Progenitor cell of endocrine pancreas (in vitro differentiated cells): ENCODE measurements around the gene IER5L. TPM values are rescaled to one million over a fixed set of nuclear protein-coding genes. Genes with fewer than 3 reads are reported as not detected.

Experiments used
- DNase-seq: peaks from one replicate; pipeline ENCODE4 v3.0.0; 2021; ENCODE audit warnings: low spot score; ENCODE audit not compliant: unreplicated experiment
- H3K27ac Mint-ChIP-seq: 2 replicates; pipeline ENCODE4 v1.8.0; 2021; ENCODE audit warnings: mild to moderate bottlenecking, moderate library complexity, mixed read lengths
- H3K27me3 Mint-ChIP-seq: 2 replicates; pipeline ENCODE4 v1.8.0; 2021; ENCODE audit warnings: mixed read lengths
- H3K36me3 Mint-ChIP-seq: 2 replicates; pipeline ENCODE4 v1.8.0; 2022; ENCODE audit warnings: mixed read lengths; ENCODE audit not compliant: insufficient read depth
- H3K4me1 Mint-ChIP-seq: 2 replicates; pipeline ENCODE4 v1.8.0; 2021; ENCODE audit warnings: low read depth, mixed read lengths
- H3K4me3 Mint-ChIP-seq: 2 replicates; pipeline ENCODE4 v1.8.0; 2021; ENCODE audit warnings: low read depth, mild to moderate bottlenecking, moderate library complexity, mixed read lengths
- H3K9me3 Mint-ChIP-seq: 2 replicates; pipeline ENCODE4 v1.8.0; 2021; ENCODE audit warnings: low read depth, mixed read lengths
- total RNA-seq: library from RNA; stranded (reverse); gene quantifications from 2 replicates; pipeline ENCODE4 v1.2.1, GENCODE V29; 2021
- TF ChIP-seq, protein P1 (sequence below): fragments of 200-600 bp; sonication (generic); IDR thresholded peaks from one replicate; pipeline ENCODE4 v1.5.0; 2021; ENCODE audit warnings: antibody characterized with exemption, mild to moderate bottlenecking; ENCODE audit not compliant: unreplicated experiment

Gene IER5L
- total RNA-seq, 1 donor from 2014 or later: 21.8 TPM

DNA sequence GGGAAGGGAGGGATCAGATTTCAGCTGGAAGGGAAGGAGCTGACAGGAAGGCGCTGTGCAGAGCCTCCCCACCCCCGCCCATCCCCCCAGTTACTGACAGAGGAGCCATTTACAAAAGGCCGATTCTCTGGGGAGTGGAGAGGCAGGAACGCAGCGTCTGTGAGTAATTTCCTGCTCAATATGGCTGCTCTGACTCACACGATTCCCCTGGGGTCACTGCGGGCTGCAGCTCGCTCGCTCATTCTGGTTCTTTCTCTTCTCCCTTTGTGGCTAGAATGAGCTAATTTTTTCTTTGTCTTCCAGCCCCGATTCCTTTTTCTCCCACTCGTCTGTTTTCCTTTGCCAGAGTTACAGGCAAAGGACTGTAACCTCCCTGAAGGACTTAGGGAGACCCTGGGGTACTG is 38.1 kb downstream of the IER5L start:
- peak overlapping the region; percentile 72 for H3K4me3 Mint-ChIP-seq
- no peaks in the 10 kb centered on the region for H3K9me3 Mint-ChIP-seq
- DNase-seq: no peak
- no peaks in the 10 kb centered on the region for H3K27me3 Mint-ChIP-seq
- H3K36me3 Mint-ChIP-seq: peaks cover 9% of the 10 kb centered on the region
- TF ChIP-seq, protein P1, sequence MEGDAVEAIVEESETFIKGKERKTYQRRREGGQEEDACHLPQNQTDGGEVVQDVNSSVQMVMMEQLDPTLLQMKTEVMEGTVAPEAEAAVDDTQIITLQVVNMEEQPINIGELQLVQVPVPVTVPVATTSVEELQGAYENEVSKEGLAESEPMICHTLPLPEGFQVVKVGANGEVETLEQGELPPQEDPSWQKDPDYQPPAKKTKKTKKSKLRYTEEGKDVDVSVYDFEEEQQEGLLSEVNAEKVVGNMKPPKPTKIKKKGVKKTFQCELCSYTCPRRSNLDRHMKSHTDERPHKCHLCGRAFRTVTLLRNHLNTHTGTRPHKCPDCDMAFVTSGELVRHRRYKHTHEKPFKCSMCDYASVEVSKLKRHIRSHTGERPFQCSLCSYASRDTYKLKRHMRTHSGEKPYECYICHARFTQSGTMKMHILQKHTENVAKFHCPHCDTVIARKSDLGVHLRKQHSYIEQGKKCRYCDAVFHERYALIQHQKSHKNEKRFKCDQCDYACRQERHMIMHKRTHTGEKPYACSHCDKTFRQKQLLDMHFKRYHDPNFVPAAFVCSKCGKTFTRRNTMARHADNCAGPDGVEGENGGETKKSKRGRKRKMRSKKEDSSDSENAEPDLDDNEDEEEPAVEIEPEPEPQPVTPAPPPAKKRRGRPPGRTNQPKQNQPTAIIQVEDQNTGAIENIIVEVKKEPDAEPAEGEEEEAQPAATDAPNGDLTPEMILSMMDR: no peak
- H3K4me1 Mint-ChIP-seq: peaks cover 38% of the 10 kb centered on the region
- peak overlapping the region; percentile 99 for H3K27ac Mint-ChIP-seq

DNA sequence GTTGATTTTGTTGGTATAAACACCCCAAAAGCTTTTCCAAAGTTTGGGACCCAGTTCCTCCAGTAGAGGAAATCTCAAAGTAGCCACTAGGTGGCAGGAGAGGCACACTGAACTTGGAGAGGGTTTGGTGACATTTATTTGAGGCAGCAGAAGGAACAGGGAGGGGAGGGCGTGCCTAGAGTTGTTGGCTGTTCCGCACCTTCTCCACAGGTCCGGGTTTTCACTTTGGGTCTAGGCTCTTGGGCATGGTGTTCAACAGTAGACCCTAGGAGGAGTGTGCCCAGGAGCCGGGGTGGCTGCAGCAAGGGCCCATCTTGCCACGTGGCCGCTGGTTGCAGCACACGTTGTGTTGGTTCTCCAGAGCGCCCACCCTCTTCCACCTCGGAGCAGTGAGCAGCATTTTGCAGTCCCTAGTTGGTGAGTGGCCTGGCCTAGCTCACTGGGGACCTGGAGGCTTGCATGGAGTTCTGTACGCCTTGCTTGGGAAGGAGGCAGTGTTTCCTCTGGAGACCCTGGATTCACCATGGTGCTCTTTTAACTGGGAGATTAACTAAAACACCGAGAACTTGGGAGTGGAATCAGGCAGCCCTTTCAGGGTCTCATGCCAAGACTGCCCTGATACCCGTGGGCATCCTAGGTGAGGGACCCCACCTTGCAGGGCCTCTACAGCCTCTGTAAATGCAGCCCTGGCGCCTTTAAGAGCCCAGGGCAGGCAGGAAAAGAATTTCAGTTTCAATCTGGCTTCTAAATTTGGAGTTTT is 38.6 kb downstream of the IER5L start:
- no peaks in the 10 kb centered on the region for H3K27me3 Mint-ChIP-seq
- peaks cover 11% of the 10 kb centered on the region for H3K36me3 Mint-ChIP-seq
- peak overlapping the region; percentile 72 for H3K4me3 Mint-ChIP-seq
- DNase-seq: peak; percentile 62
- H3K27ac Mint-ChIP-seq: peak overlapping the region; percentile 99
- H3K4me1 Mint-ChIP-seq: peaks cover 37% of the 10 kb centered on the region
- TF ChIP-seq, protein P1: peak; percentile 87
- H3K9me3 Mint-ChIP-seq: no peaks in the 10 kb centered on the region

DNA sequence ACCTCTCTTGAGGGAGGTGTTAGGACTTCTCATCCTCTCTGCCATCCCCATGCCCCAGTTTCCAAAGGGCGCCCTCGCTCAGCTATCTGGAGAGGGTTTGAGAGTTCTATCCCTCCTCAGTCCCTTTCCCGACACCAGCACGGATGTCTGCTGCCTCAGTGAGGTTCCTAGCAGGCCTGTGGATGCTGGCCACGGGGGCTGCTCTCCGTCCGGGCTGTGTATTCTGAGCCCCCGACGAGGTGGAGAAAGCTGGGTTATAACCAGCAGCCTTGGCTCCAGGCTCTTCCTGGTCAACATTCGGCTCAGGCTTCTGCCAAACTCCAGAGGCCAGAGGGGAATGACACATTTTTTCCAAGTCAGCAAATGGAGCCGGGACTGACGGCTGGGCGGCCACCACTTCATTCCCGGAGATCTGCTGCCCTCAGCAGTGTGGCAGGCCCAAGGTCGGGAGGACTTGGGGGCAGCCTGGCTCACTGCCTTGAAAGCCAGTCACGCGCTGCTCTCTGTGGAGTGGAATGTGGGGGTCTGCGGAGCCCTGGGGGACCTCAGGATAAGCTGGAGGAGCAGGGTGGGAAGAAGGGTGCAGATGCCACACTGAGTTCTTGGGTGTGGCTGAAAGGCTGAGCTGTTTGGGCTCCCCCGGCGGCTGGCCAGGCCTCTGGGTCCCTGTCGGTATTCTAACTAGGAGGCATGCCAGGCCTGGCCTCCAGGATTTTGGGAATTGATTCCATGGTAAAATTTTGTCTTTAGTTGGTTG is 39.4 kb downstream of the IER5L start:
- TF ChIP-seq, protein P1: no peak
- no peaks in the 10 kb centered on the region for H3K27me3 Mint-ChIP-seq
- no peak for DNase-seq
- peaks cover 8% of the 10 kb centered on the region for H3K36me3 Mint-ChIP-seq
- peaks cover 33% of the 10 kb centered on the region for H3K4me1 Mint-ChIP-seq
- no peak overlapping the region for H3K4me3 Mint-ChIP-seq
- H3K9me3 Mint-ChIP-seq: no peaks in the 10 kb centered on the region
- H3K27ac Mint-ChIP-seq: peak overlapping the region; percentile 99

DNA sequence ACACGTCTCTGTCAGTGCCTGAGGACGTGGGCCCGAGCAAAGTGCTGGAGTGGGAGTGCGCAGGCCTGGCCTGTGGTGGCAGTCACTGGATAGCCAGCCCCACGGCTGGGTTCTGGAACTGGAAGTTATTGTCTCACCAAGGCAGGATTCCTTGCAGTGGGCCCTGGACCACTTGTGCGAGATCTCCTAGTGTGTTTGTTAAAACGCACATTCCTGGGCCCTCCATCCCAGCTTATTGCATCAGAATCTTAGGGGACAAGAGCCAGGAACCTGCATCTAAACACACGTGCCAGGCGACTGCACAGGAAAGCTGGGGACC is 40.0 kb downstream of the IER5L start:
- Mint-ChIP-seq H3K4me1 (peaks cover 29% of the 10 kb centered on the region), H3K27me3 (no peaks in the 10 kb centered on the region)

More for the DNA sequence above, 40.0 kb downstream of the IER5L start:
- H3K4me3 Mint-ChIP-seq: no peak overlapping the region
- DNase-seq: no peak
- H3K27ac Mint-ChIP-seq: no peak overlapping the region
- H3K36me3 Mint-ChIP-seq: peaks cover 10% of the 10 kb centered on the region
- TF ChIP-seq, protein P1: no peak
- no peaks in the 10 kb centered on the region for H3K9me3 Mint-ChIP-seq
